Fibroblast of the aortic adventitia (primary cell): ENCODE results near the gene NHSL2. TPM values are rescaled to one million over a fixed set of nuclear protein-coding genes. Genes with fewer than 3 reads are reported as not detected.

ENCODE experiments used
- DNase-seq: peaks from one replicate; pipeline ENCODE4 v3.0.0-alpha.2; 2010; ENCODE audit warnings: low read depth
- H3K4me3 ChIP-seq: 2 replicates; pipeline ENCODE4 v1.5.1; 2011; ENCODE audit warnings: low read depth, mild to moderate bottlenecking, control low read depth, low read length, moderate library complexity
- CTCF ChIP-seq: IDR thresholded peaks from 2 replicates; pipeline ENCODE4 v1.5.1; 2011; ENCODE audit warnings: mild to moderate bottlenecking, low read length, control low read depth, inconsistent platforms; ENCODE audit not compliant: insufficient read depth
- total RNA-seq: library from RNA; depleted of rRNA; stranded (reverse); fragments of >200 nt; gene quantifications from 2 replicates; pipeline ENCODE4 v1.2.3, GENCODE V29; 2012; ENCODE audit warnings: low replicate concordance

The NHSL2 gene
- total RNA-seq, 1 donor: 6.8 TPM

- no peak for TF ChIP-seq CTCF
- no peak overlapping the region for H3K4me3 ChIP-seq
- DNase-seq: no peak
These were observed 178.1 kb downstream of the NHSL2 start for GRCh38 chrX:72088761-72089160.

DNA sequence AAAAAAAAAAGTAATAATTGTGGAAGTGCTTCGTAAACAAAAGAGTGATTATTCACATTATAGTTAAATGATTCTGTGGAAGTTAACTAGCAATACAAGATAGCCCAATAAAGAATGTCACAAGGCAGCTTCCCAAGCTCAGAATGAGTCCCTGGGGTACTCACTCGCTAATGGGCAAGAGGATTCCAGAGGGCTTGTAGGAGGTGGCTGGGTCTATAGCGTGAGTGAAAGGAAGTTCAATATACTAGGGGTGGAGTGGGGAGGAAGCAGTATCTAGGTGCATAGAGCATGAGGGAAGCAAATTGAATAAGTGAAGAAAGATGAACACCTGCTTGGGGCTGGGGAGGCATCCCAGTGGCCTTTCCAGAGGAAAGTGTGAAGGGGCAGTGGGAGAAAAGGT is 178.6 kb downstream of the NHSL2 start:
- no peak for DNase-seq
- no peak overlapping the region for H3K4me3 ChIP-seq
- TF ChIP-seq CTCF: no peak

DNA sequence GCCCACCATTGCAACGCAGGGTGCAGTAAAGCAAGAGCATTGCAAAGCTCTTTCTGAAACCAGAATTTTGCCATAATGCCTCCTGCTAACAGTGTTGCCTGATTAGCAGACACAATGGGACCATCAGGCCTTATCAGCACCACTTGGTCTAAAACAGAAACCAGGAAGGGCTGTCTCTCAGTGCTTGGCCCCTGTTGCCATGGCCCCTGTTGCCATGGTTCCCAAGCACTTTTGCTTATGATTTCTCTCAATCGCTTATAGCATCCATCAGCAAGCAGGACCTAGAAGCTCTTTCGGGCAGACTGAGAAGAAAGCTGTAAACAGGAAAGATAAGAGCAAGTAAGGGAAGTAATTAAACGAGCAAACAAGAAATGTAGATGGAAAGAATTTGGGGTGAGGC is 184.2 kb downstream of the NHSL2 start:
- DNase-seq: peak; percentile 37
- no peak for TF ChIP-seq CTCF
- H3K4me3 ChIP-seq: no peak overlapping the region

GRCh38 chrX:72095370-72095769 is 184.7 kb downstream of the NHSL2 start:
- no peak for DNase-seq
- no peak overlapping the region for H3K4me3 ChIP-seq
- TF ChIP-seq CTCF: no peak

GRCh38 chrX:72097098-72097497 is 186.5 kb downstream of the NHSL2 start:
- DNase-seq: no peak
- no peak for TF ChIP-seq CTCF

DNA sequence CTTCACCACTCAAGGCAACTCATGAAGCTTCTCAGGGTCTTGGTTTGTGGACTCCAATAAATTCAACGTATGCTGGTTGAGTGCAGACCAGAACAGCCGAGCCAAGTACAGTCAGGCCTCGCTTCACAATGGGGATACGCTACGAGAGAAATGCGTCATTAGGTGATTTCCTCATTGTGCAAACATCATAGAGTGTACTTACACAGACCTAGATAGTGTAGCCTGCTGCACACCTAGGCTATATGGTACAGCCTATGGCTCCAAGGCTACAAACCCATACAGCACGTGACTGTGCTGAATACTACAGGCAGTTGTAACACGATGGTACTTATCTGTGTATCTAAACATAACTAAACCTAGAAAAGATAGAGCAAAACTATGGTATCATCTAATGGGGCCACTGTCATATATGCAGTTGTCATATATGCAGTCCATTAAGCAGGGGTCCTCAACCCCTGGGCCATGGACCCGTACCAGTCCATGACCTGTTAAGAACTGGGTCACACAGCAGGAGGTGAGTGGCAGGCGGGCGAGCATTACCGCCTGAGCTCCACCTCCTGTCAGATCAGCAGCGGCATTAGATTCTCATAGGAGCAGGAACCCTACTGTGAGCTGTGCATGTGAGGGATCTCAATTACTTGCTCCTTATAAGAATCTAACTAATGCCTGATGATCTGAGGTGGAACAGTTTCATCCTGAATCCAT is 189.6 kb downstream of the NHSL2 start:
- no peak overlapping the region for H3K4me3 ChIP-seq
- no peak for TF ChIP-seq CTCF
- no peak for DNase-seq

More at GRCh38 chrX:72097098-72097497, 186.5 kb downstream of the NHSL2 start:
- no peak overlapping the region for H3K4me3 ChIP-seq
